SK-N-SH treated with all-trans-retinoic acid at 6 μM for 48 hours (cell line): ENCODE results near the gene MUC5B.

Experiments
- ATAC-seq: fragments of 200-7000 bp; cut with Tn5 transposase; 3 replicates; pipeline ENCODE4 v1.9.1; 2020; ENCODE audit warnings: mild to moderate bottlenecking, moderate library complexity
- ARNTL ChIP-seq: fragments of 450-650 bp; formaldehyde crosslinking; IDR thresholded peaks from 2 replicates; pipeline ENCODE4 v1.5.0; 2020; ENCODE audit warnings: low read depth, mild to moderate bottlenecking, moderate library complexity, borderline replicate concordance
- BACH2 ChIP-seq: fragments of 250-450 bp; sonication (Bioruptor Pico); IDR thresholded peaks from 2 replicates; pipeline ENCODE4 v1.9.0; 2021; ENCODE audit warnings: mild to moderate bottlenecking, borderline replicate concordance
- ESRRG ChIP-seq: fragments of 250-450 bp; sonication (Bioruptor Pico); IDR thresholded peaks from 2 replicates; pipeline ENCODE4 v1.6.1; 2021; ENCODE audit warnings: mild to moderate bottlenecking
- GLIS3 ChIP-seq: fragments of 250-450 bp; sonication (Bioruptor Pico); IDR thresholded peaks from 2 replicates; pipeline ENCODE4 v1.5.0; 2020; ENCODE audit warnings: mild to moderate bottlenecking, moderate library complexity
- PPARA ChIP-seq: fragments of 250-450 bp; sonication (Bioruptor Pico); IDR thresholded peaks from 2 replicates; pipeline ENCODE4 v1.5.0; 2020; ENCODE audit warnings: mild to moderate bottlenecking, borderline replicate concordance
- RARB ChIP-seq: fragments of 250-450 bp; sonication (Bioruptor Pico); IDR thresholded peaks from 2 replicates; pipeline ENCODE4 v1.8.0; 2021; ENCODE audit warnings: mild to moderate bottlenecking, moderate library complexity
- SNAI2 ChIP-seq: fragments of 250-450 bp; sonication (Bioruptor Pico); IDR thresholded peaks from 2 replicates; pipeline ENCODE4 v1.5.0; 2020; ENCODE audit warnings: mild to moderate bottlenecking, moderate library complexity
- TCF4 ChIP-seq: fragments of 250-450 bp; sonication (Bioruptor Pico); IDR thresholded peaks from 2 replicates; pipeline ENCODE4 v1.8.0; 2021; ENCODE audit warnings: mild to moderate bottlenecking, moderate library complexity, borderline replicate concordance
- ZC3H10 ChIP-seq: fragments of 250-450 bp; sonication (Bioruptor Pico); IDR thresholded peaks from 2 replicates; pipeline ENCODE4 v1.5.1; 2021; ENCODE audit warnings: mild to moderate bottlenecking, moderate library complexity
- ZNF565 ChIP-seq: fragments of 450-650 bp; formaldehyde crosslinking; conservative IDR thresholded peaks from 2 replicates; pipeline ENCODE4 v1.5.0; 2020; ENCODE audit warnings: low read depth, mild to moderate bottlenecking, moderate library complexity
- ZNF70 ChIP-seq: fragments of 450-650 bp; formaldehyde crosslinking; IDR thresholded peaks from 2 replicates; pipeline ENCODE4 v1.5.0; 2020; ENCODE audit warnings: mild to moderate bottlenecking, moderate library complexity
- TF ChIP-seq, protein P1 (sequence below): fragments of 250-450 bp; sonication (Bioruptor Pico); IDR thresholded peaks from 2 replicates; pipeline ENCODE4 v1.5.0; 2020; ENCODE audit warnings: mild to moderate bottlenecking, moderate library complexity
- TF ChIP-seq, protein P2 (sequence below): fragments of 250-450 bp; sonication (Bioruptor Pico); IDR thresholded peaks from 2 replicates; pipeline ENCODE4 v1.5.1; 2020; ENCODE audit warnings: low read depth, mild to moderate bottlenecking, moderate library complexity
- TF ChIP-seq, protein P3 (sequence below): fragments of 250-450 bp; sonication (Bioruptor Pico); IDR thresholded peaks from 2 replicates; pipeline ENCODE4 v1.8.0; 2020; ENCODE audit warnings: mild to moderate bottlenecking, moderate library complexity, borderline replicate concordance
- TF ChIP-seq, protein P4 (sequence below): fragments of 250-450 bp; sonication (Bioruptor Pico); IDR thresholded peaks from 2 replicates; pipeline ENCODE4 v1.5.1; 2021; ENCODE audit warnings: mild to moderate bottlenecking, moderate library complexity
- TF ChIP-seq, protein P5 (sequence below): fragments of 250-450 bp; sonication (Bioruptor Pico); IDR thresholded peaks from 2 replicates; pipeline ENCODE4 v1.8.0; 2021; ENCODE audit warnings: low read depth, mild to moderate bottlenecking, moderate library complexity, borderline replicate concordance

MUC5B gene

DNA sequence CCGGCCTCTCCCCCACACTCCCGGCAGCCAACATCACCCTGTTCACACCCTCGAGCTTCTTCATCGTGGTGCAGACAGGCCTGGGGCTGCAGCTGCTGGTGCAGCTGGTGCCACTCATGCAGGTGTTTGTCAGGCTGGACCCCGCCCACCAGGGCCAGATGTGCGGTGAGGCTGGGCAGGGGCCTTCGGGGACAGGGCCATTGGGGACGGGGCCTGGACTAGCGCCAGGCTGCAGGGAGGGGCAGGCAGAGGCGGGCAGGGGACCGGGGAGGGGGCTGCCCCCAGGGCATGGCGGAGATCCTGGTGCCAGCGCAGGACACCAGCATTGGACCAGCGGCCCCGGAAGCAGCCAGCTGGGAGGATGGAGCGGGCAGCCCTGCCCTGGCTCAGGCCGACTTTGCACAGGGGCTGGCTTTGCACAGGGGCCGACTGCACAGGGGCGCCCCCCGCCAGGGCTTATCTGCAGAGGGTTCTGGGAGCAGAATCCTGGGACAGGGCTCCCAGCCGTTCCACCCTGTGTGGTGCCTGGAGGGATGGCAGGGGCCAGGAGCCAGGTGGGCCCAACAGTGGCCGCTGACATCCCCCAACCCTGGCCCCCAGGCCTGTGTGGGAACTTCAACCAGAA lies 8.6 kb downstream of the MUC5B start:
- TF ChIP-seq, protein P1, sequence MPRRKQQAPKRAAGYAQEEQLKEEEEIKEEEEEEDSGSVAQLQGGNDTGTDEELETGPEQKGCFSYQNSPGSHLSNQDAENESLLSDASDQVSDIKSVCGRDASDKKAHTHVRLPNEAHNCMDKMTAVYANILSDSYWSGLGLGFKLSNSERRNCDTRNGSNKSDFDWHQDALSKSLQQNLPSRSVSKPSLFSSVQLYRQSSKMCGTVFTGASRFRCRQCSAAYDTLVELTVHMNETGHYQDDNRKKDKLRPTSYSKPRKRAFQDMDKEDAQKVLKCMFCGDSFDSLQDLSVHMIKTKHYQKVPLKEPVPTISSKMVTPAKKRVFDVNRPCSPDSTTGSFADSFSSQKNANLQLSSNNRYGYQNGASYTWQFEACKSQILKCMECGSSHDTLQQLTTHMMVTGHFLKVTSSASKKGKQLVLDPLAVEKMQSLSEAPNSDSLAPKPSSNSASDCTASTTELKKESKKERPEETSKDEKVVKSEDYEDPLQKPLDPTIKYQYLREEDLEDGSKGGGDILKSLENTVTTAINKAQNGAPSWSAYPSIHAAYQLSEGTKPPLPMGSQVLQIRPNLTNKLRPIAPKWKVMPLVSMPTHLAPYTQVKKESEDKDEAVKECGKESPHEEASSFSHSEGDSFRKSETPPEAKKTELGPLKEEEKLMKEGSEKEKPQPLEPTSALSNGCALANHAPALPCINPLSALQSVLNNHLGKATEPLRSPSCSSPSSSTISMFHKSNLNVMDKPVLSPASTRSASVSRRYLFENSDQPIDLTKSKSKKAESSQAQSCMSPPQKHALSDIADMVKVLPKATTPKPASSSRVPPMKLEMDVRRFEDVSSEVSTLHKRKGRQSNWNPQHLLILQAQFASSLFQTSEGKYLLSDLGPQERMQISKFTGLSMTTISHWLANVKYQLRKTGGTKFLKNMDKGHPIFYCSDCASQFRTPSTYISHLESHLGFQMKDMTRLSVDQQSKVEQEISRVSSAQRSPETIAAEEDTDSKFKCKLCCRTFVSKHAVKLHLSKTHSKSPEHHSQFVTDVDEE (CRISPR knock-in tag), result no peak
- TF ChIP-seq ZNF70, result no peak
- TF ChIP-seq ZC3H10 (CRISPR knock-in tag), result no peak
- TF ChIP-seq, protein P2, sequence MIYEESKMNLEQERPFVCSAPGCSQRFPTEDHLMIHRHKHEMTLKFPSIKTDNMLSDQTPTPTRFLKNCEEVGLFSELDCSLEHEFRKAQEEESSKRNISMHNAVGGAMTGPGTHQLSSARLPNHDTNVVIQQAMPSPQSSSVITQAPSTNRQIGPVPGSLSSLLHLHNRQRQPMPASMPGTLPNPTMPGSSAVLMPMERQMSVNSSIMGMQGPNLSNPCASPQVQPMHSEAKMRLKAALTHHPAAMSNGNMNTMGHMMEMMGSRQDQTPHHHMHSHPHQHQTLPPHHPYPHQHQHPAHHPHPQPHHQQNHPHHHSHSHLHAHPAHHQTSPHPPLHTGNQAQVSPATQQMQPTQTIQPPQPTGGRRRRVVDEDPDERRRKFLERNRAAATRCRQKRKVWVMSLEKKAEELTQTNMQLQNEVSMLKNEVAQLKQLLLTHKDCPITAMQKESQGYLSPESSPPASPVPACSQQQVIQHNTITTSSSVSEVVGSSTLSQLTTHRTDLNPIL (CRISPR knock-in tag), result no peak
- TF ChIP-seq ARNTL (CRISPR knock-in tag), result no peak
- TF ChIP-seq TCF4 (CRISPR knock-in tag), result no peak
- TF ChIP-seq, protein P3, sequence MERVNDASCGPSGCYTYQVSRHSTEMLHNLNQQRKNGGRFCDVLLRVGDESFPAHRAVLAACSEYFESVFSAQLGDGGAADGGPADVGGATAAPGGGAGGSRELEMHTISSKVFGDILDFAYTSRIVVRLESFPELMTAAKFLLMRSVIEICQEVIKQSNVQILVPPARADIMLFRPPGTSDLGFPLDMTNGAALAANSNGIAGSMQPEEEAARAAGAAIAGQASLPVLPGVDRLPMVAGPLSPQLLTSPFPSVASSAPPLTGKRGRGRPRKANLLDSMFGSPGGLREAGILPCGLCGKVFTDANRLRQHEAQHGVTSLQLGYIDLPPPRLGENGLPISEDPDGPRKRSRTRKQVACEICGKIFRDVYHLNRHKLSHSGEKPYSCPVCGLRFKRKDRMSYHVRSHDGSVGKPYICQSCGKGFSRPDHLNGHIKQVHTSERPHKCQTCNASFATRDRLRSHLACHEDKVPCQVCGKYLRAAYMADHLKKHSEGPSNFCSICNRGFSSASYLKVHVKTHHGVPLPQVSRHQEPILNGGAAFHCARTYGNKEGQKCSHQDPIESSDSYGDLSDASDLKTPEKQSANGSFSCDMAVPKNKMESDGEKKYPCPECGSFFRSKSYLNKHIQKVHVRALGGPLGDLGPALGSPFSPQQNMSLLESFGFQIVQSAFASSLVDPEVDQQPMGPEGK (CRISPR knock-in tag), result no peak
- no peak for TF ChIP-seq BACH2
- TF ChIP-seq RARB (CRISPR knock-in tag), result no peak
- no peak for TF ChIP-seq PPARA (CRISPR knock-in tag)
- no peak for TF ChIP-seq SNAI2 (CRISPR knock-in tag)
- TF ChIP-seq ESRRG (CRISPR knock-in tag), result no peak
- no peak for TF ChIP-seq GLIS3 (CRISPR knock-in tag)
- TF ChIP-seq, protein P4, sequence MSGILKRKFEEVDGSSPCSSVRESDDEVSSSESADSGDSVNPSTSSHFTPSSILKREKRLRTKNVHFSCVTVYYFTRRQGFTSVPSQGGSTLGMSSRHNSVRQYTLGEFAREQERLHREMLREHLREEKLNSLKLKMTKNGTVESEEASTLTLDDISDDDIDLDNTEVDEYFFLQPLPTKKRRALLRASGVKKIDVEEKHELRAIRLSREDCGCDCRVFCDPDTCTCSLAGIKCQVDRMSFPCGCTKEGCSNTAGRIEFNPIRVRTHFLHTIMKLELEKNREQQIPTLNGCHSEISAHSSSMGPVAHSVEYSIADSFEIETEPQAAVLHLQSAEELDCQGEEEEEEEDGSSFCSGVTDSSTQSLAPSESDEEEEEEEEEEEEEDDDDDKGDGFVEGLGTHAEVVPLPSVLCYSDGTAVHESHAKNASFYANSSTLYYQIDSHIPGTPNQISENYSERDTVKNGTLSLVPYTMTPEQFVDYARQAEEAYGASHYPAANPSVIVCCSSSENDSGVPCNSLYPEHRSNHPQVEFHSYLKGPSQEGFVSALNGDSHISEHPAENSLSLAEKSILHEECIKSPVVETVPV (CRISPR knock-in tag), result no peak

DNA sequence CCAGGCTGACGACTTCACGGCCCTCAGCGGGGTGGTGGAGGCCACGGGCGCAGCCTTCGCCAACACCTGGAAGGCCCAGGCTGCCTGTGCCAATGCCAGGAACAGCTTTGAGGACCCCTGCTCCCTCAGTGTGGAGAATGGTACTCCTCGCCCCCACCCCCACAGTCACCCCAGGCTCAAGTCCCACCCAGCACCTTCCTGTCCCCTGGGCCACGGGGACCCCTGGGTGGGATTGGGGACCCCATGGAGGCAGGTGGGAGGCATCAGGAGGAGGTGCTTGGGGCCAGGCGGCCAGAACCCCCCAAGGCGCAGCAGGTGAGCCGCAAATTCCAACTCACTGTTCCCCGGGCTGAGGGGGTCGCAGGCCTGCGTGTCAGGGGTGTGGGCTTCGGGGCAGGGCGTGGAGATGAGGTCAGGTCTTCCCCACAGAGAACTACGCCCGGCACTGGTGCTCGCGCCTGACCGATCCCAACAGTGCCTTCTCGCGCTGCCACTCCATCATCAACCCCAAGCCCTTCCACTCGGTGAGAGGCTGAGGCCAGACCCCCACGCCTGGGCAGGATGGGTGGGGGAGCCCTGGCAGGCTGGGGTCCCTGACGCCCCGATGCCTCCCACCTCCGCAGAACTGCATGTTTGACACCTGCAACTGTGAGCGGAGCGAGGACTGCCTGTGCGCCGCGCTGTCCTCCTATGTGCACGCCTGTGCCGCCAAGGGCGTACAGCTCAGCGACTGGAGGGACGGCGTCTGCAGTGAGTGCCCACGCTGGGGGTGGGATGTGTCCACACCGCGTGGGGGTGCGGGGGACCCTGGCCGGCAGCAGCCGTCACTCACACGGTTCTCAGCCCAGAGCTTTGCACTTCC lies 9.4 kb downstream of the MUC5B start:
- TF ChIP-seq, protein P2 (CRISPR knock-in tag), result no peak
- TF ChIP-seq, protein P3 (CRISPR knock-in tag), result no peak
- TF ChIP-seq GLIS3 (CRISPR knock-in tag) (no peak), ZNF565 (CRISPR knock-in tag) (no peak)
- TF ChIP-seq, protein P5, sequence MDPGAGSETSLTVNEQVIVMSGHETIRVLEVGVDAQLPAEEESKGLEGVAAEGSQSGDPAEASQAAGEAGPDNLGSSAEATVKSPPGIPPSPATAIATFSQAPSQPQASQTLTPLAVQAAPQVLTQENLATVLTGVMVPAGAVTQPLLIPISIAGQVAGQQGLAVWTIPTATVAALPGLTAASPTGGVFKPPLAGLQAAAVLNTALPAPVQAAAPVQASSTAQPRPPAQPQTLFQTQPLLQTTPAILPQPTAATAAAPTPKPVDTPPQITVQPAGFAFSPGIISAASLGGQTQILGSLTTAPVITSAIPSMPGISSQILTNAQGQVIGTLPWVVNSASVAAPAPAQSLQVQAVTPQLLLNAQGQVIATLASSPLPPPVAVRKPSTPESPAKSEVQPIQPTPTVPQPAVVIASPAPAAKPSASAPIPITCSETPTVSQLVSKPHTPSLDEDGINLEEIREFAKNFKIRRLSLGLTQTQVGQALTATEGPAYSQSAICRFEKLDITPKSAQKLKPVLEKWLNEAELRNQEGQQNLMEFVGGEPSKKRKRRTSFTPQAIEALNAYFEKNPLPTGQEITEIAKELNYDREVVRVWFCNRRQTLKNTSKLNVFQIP (CRISPR knock-in tag), result no peak
- ATAC-seq, result no peak

More for the DNA sequence above, 8.6 kb downstream of the MUC5B start:
- ATAC-seq, result no peak; the same call in 2 of the 3 replicates
